Astrocyte (in vitro differentiated cells and primary cell): ENCODE data around the gene ZBTB47. TPM values are rescaled to one million over a fixed set of nuclear protein-coding genes. Genes with fewer than 3 reads are reported as not detected.
A peak's percentile ranks its signal among the peaks of the same experiment; 100 is the strongest.

Experiments
- DNase-seq: peaks from one replicate; pipeline ENCODE4 v3.0.0-alpha.2; 2010; ENCODE audit warnings: low read depth
- FAIRE-seq: peaks from 2 replicates; lab custom pipeline; 2011; peaks lifted over from hg19 to GRCh38; lab: Jason Lieb, UNC
- H2AFZ ChIP-seq: 2 replicates; pipeline ENCODE4 v1.6.0; 2012; ENCODE audit warnings: low read depth, low read length, inconsistent platforms
- H3K27ac ChIP-seq: 2 replicates; pipeline ENCODE4 v1.5.1; 2011; ENCODE audit warnings: low read depth, low read length, inconsistent platforms
- H3K27me3 ChIP-seq: 2 replicates; pipeline ENCODE4 v1.6.0; 2011; ENCODE audit warnings: low read length, inconsistent platforms; ENCODE audit not compliant: insufficient read depth
- H3K36me3 ChIP-seq: 2 replicates; pipeline ENCODE4 v1.5.1; 2011; ENCODE audit warnings: low read length, inconsistent platforms; ENCODE audit not compliant: insufficient read depth
- H3K4me1 ChIP-seq: 2 replicates; pipeline ENCODE4 v1.5.1; 2011; ENCODE audit warnings: low read length, inconsistent platforms; ENCODE audit not compliant: insufficient read depth
- H3K4me2 ChIP-seq: 2 replicates; pipeline ENCODE4 v1.6.0; 2012; ENCODE audit warnings: low read length, inconsistent platforms
- H3K4me3 ChIP-seq: 2 replicates; pipeline ENCODE4 v1.5.1; 2011; ENCODE audit warnings: low read depth, mild to moderate bottlenecking, low read length, inconsistent platforms; ENCODE audit not compliant: insufficient read depth
- H3K79me2 ChIP-seq: 2 replicates; pipeline ENCODE4 v1.6.0; 2012; ENCODE audit warnings: mild to moderate bottlenecking, low read length, inconsistent platforms; ENCODE audit not compliant: insufficient read depth
- H3K9ac ChIP-seq: 2 replicates; pipeline ENCODE4 v1.6.0; 2012; ENCODE audit warnings: mild to moderate bottlenecking, low read length, inconsistent platforms
- H3K9me3 ChIP-seq: 2 replicates; pipeline ENCODE4 v1.5.1; 2012; ENCODE audit warnings: low read depth, mild to moderate bottlenecking, low read length, inconsistent platforms; ENCODE audit not compliant: insufficient read depth
- H4K20me1 ChIP-seq: 2 replicates; pipeline ENCODE4 v1.6.0; 2012; ENCODE audit warnings: low read length, inconsistent platforms; ENCODE audit not compliant: insufficient read depth
- H3K27ac Mint-ChIP-seq: one replicate; pipeline ENCODE4 v1.8.0; 2021; ENCODE audit warnings: mild to moderate bottlenecking, mixed read lengths; ENCODE audit not compliant: unreplicated experiment
- H3K27me3 Mint-ChIP-seq: one replicate; pipeline ENCODE4 v1.8.0; 2021; ENCODE audit warnings: low read depth, mixed read lengths; ENCODE audit not compliant: unreplicated experiment
- H3K36me3 Mint-ChIP-seq: one replicate; pipeline ENCODE4 v1.8.0; 2021; ENCODE audit warnings: low read depth, mixed read lengths; ENCODE audit not compliant: unreplicated experiment
- H3K4me1 Mint-ChIP-seq: one replicate; pipeline ENCODE4 v1.8.0; 2021; ENCODE audit warnings: low read depth, mixed read lengths; ENCODE audit not compliant: unreplicated experiment
- H3K4me3 Mint-ChIP-seq: one replicate; pipeline ENCODE4 v1.8.0; 2021; ENCODE audit warnings: mild to moderate bottlenecking, moderate library complexity, mixed read lengths; ENCODE audit not compliant: unreplicated experiment
- H3K9me3 Mint-ChIP-seq: one replicate; pipeline ENCODE4 v1.8.0; 2021; ENCODE audit warnings: mild to moderate bottlenecking, mixed read lengths; ENCODE audit not compliant: unreplicated experiment
- CTCF ChIP-seq: IDR thresholded peaks from 2 replicates; pipeline ENCODE4 v1.5.1; 2011; ENCODE audit warnings: low read depth, mild to moderate bottlenecking, inconsistent platforms, low read length, moderate library complexity; ENCODE audit not compliant: insufficient read depth
- EZH2 ChIP-seq: IDR thresholded peaks from 2 replicates; pipeline ENCODE4 v1.6.1; 2012; ENCODE audit warnings: mild to moderate bottlenecking, low read length, inconsistent platforms; ENCODE audit not compliant: insufficient read depth
- total RNA-seq: library from RNA; stranded (reverse); gene quantifications from 2 replicates; pipeline ENCODE4 v1.2.1, GENCODE V29; 2021

Gene ZBTB47
- total RNA-seq, 1 donor from 2014 or later, result 9.3 TPM

- H3K36me3 Mint-ChIP-seq, result no peaks in the 10 kb centered on the region
- Histone ChIP-seq H3K79me2 (no peaks in the 10 kb centered on the region), H3K9me3 (no peaks in the 10 kb centered on the region), H3K4me3 (no peak overlapping the region), H2AFZ (no peak overlapping the region), H4K20me1 (no peaks in the 10 kb centered on the region), H3K4me1 (no peaks in the 10 kb centered on the region), H3K27me3 (peaks cover 3% of the 10 kb centered on the region), H3K36me3 (no peaks in the 10 kb centered on the region), H3K27ac (no peak overlapping the region), H3K9ac (no peak overlapping the region), H3K4me2 (no peak overlapping the region)
- H3K27me3 Mint-ChIP-seq, result peaks cover 38% of the 10 kb centered on the region
- DNase-seq (no peak), FAIRE-seq (no peak)
- H3K4me1 Mint-ChIP-seq, result no peaks in the 10 kb centered on the region
- H3K4me3 Mint-ChIP-seq, result no peak overlapping the region
- TF ChIP-seq CTCF (no peak), EZH2 (no peak)
- no peaks in the 10 kb centered on the region for H3K9me3 Mint-ChIP-seq
- H3K27ac Mint-ChIP-seq, result no peak overlapping the region
Observed at GRCh38 chr3:42710323-42711021, 57.0 kb downstream of the ZBTB47 start.

GRCh38 chr3:42711491-42712343 lies 58.2 kb downstream of the ZBTB47 start:
- H3K4me1 ChIP-seq, result no peaks in the 10 kb centered on the region
- H3K4me1 Mint-ChIP-seq, result no peaks in the 10 kb centered on the region
- H3K4me3 ChIP-seq, result no peak overlapping the region
- H3K4me2 ChIP-seq, result no peak overlapping the region
- no peak overlapping the region for H3K27ac ChIP-seq
- FAIRE-seq, result no peak
- no peak overlapping the region for H3K9ac ChIP-seq
- H3K9me3 ChIP-seq, result no peaks in the 10 kb centered on the region
- H3K36me3 ChIP-seq, result no peaks in the 10 kb centered on the region
- no peak overlapping the region for H2AFZ ChIP-seq
- H3K27me3 Mint-ChIP-seq, result peaks cover 28% of the 10 kb centered on the region
- no peaks in the 10 kb centered on the region for H4K20me1 ChIP-seq
- H3K36me3 Mint-ChIP-seq, result no peaks in the 10 kb centered on the region
- peaks cover 3% of the 10 kb centered on the region for H3K27me3 ChIP-seq
- H3K79me2 ChIP-seq, result no peaks in the 10 kb centered on the region
- H3K27ac Mint-ChIP-seq, result no peak overlapping the region
- TF ChIP-seq CTCF (peak; percentile 5), EZH2 (no peak)
- H3K9me3 Mint-ChIP-seq, result no peaks in the 10 kb centered on the region
- no peak overlapping the region for H3K4me3 Mint-ChIP-seq
- no peak for DNase-seq

- no peaks in the 10 kb centered on the region for H3K79me2 ChIP-seq
- TF ChIP-seq EZH2, result no peak
- TF ChIP-seq CTCF, result no peak
- no peaks in the 10 kb centered on the region for H4K20me1 ChIP-seq
- no peak overlapping the region for H3K9ac ChIP-seq
- H3K36me3 Mint-ChIP-seq, result no peaks in the 10 kb centered on the region
- FAIRE-seq (no peak), DNase-seq (no peak)
- H3K4me3 ChIP-seq, result no peak overlapping the region
- H3K9me3 ChIP-seq, result no peaks in the 10 kb centered on the region
- H3K4me1 Mint-ChIP-seq, result no peaks in the 10 kb centered on the region
- H3K36me3 ChIP-seq, result no peaks in the 10 kb centered on the region
- H3K9me3 Mint-ChIP-seq, result no peaks in the 10 kb centered on the region
- no peak overlapping the region for H3K4me2 ChIP-seq
- H2AFZ ChIP-seq, result no peak overlapping the region
- no peaks in the 10 kb centered on the region for H3K4me1 ChIP-seq
- H3K27me3 Mint-ChIP-seq, result peaks cover 24% of the 10 kb centered on the region
- H3K27ac Mint-ChIP-seq, result no peak overlapping the region
- no peak overlapping the region for H3K4me3 Mint-ChIP-seq
- H3K27me3 ChIP-seq, result peaks cover 3% of the 10 kb centered on the region
- no peak overlapping the region for H3K27ac ChIP-seq
Observed at GRCh38 chr3:42712344-42712648, 58.8 kb downstream of the ZBTB47 start.
